ENCODE measurements around the gene B4GALT3.

Gene B4GALT3

DNA sequence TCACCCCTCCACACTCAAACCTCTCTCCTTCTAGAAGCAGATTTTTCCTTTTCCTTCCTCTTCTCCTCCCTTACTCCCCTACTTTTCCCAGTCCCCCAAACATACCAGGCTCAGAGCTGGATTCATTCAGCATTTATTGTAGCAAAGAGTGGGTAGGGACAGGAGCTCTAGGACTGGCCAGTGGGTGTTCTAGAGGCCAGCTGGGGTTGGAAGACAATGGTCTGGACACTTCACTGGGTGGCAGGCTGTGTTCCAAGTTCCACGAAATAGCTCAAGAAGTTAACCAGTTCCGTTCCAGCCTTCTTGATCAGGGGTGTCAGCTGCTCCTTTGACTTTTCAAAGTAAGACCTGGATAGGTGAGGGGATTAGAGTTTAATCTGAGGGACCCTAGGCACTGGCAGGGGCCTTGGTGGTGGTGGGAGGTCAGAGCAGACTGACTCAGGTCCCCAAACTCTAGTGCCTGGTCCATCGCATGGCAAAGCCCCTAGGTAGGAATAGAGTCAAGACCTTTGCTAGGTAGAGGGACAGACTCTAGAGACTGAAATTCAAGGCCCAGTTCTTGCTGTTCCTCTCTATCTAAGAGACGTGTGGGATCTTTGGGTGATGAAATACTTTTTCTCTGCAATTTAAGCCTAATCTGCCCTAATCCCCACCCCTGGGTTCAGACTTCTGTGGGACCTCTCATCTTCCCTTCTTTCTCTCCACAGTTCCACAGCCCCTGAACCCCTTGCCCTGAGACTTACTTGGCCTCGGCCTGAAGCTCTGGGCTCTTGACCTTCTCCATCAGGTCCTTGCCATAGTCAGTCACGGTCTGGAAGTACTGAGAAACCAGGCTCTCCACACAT is 45.1 kb upstream of the B4GALT3 start:
- no peak overlapping the region for H3K14ac ChIP-seq (ENCODE audit: low read length)
- no peaks in the 10 kb centered on the region for H3K79me1 ChIP-seq (ENCODE audit: low read depth, low read length)
- H3K18ac ChIP-seq (ENCODE audit: low read length) = no peak overlapping the region
- no peak overlapping the region for H2BK120ac ChIP-seq (ENCODE audit: low read depth, low read length)
- no peaks in the 10 kb centered on the region for H3K36me3 ChIP-seq (replicated peaks in 1 of 2; ENCODE audit: control insufficient read depth in 2 of 2, insufficient read depth in 2 of 2, low read length in 2 of 2)
- H2AFZ ChIP-seq (ENCODE audit: low read length) = no peak overlapping the region
- DNase-seq (ENCODE audit: low spot score) = no peak
- no peak overlapping the region for H2AK5ac ChIP-seq (ENCODE audit: low read depth, low read length)
- H3K23ac ChIP-seq (ENCODE audit: low read depth, low read length, poor library complexity) = no peak overlapping the region
- H3K27ac ChIP-seq (replicated peaks; ENCODE audit: low read length) = no peak overlapping the region
- H3K4me3 ChIP-seq (ENCODE audit: low read length in 2 of 2) = no peak overlapping the region
- H4K8ac ChIP-seq (ENCODE audit: low read depth, low read length) = no peak overlapping the region
- H3K4me1 ChIP-seq (ENCODE audit: control insufficient read depth in 2 of 2, insufficient read depth in 1 of 2, low read depth in 1 of 2, low read length in 2 of 2) = peaks cover 6 to 9% of the 10 kb centered on the region in 2 donors
- no peak overlapping the region for H4K91ac ChIP-seq (ENCODE audit: low read depth, low read length, poor library complexity)
- no peaks in the 10 kb centered on the region for H3K9me3 ChIP-seq (replicated peaks in 1 of 2; ENCODE audit: control insufficient read depth in 2 of 2, insufficient read depth in 1 of 2, low read depth in 1 of 2, low read length in 2 of 2)
- H3K27me3 ChIP-seq (ENCODE audit: control insufficient read depth in 3 of 3, insufficient read depth in 3 of 3, low read depth in 1 of 3, low read length in 3 of 3) = peaks cover 0 to 4% (median 0%) of the 10 kb centered on the region in 3 experiments
- no peak overlapping the region for H3K9ac ChIP-seq (ENCODE audit: low read depth, low read length, poor library complexity)
- whole genome bisulfite sequencing, 2 donors (ENCODE audit: extremely low coverage in 2 of 2, insufficient read length in 2 of 2, insufficient replicate concordance in 1 of 2) = no CpG with 5 or more reads among the region's 6 CpGs
- no peak overlapping the region for H2BK15ac ChIP-seq (ENCODE audit: low read length)
- no peak overlapping the region for H2BK12ac ChIP-seq (ENCODE audit: low read length)
- H3K4me2 ChIP-seq (ENCODE audit: insufficient read depth, low read length, poor library complexity, severe bottlenecking) = no peak overlapping the region
- no peak overlapping the region for H3K4ac ChIP-seq (ENCODE audit: low read length)
- H2BK5ac ChIP-seq (ENCODE audit: low read length) = no peak overlapping the region

DNA sequence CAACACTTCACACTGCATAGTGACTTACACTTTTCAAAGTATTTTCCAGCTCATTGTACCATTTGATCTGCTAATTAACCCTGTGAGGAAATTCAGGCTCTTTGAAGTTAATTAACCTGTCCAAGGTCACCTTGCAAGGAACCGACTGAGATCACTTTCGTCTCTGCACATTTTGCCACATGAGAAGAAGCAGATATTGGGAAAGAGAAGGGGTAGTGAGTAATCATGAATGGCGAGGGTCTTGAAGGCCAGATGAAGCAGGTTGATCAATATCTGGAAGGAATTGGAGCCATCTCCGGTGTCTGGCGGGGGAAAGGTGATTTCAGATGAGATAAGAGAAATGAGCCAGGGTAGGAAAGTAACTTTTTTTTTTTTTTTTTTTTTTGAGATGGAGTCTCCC is 42.7 kb upstream of the B4GALT3 start:
- no peak overlapping the region for H2BK15ac ChIP-seq (ENCODE audit: low read length)
- no peak overlapping the region for H2BK5ac ChIP-seq (ENCODE audit: low read length)
- H4K8ac ChIP-seq (ENCODE audit: low read depth, low read length) = no peak overlapping the region
- peaks cover 0 to 4% (median 0%) of the 10 kb centered on the region in 3 experiments for H3K27me3 ChIP-seq (ENCODE audit: control insufficient read depth in 3 of 3, insufficient read depth in 3 of 3, low read depth in 1 of 3, low read length in 3 of 3)
- DNase-seq (ENCODE audit: low spot score) = no peak
- no peak overlapping the region for H2BK120ac ChIP-seq (ENCODE audit: low read depth, low read length)
- H2AK5ac ChIP-seq (ENCODE audit: low read depth, low read length) = no peak overlapping the region
- H3K4ac ChIP-seq (ENCODE audit: low read length) = no peak overlapping the region
- no peak overlapping the region for H3K4me2 ChIP-seq (ENCODE audit: insufficient read depth, low read length, poor library complexity, severe bottlenecking)
- H3K14ac ChIP-seq (ENCODE audit: low read length) = no peak overlapping the region
- no peak overlapping the region for H3K18ac ChIP-seq (ENCODE audit: low read length)
- no peak overlapping the region for H3K9ac ChIP-seq (ENCODE audit: low read depth, low read length, poor library complexity)
- no CpG with 5 or more reads among the region's 5 CpGs for WGBS, 2 donors (ENCODE audit: extremely low coverage in 2 of 2, insufficient read length in 2 of 2, insufficient replicate concordance in 1 of 2)
- H4K91ac ChIP-seq (ENCODE audit: low read depth, low read length, poor library complexity) = no peak overlapping the region
- no peaks in the 10 kb centered on the region for H3K9me3 ChIP-seq (replicated peaks in 1 of 2; ENCODE audit: control insufficient read depth in 2 of 2, insufficient read depth in 1 of 2, low read depth in 1 of 2, low read length in 2 of 2)
- no peak overlapping the region for H2AFZ ChIP-seq (ENCODE audit: low read length)
- no peak overlapping the region for H3K23ac ChIP-seq (ENCODE audit: low read depth, low read length, poor library complexity)
- H3K4me1 ChIP-seq (ENCODE audit: control insufficient read depth in 2 of 2, insufficient read depth in 1 of 2, low read depth in 1 of 2, low read length in 2 of 2) = peaks cover 4 to 6% of the 10 kb centered on the region in 2 donors
- H2BK12ac ChIP-seq (ENCODE audit: low read length) = no peak overlapping the region
- no peak overlapping the region for H3K27ac ChIP-seq (replicated peaks; ENCODE audit: low read length)
- H3K36me3 ChIP-seq (replicated peaks in 1 of 2; ENCODE audit: control insufficient read depth in 2 of 2, insufficient read depth in 2 of 2, low read length in 2 of 2) = peaks cover 0 to 4% of the 10 kb centered on the region in 2 donors
- no peaks in the 10 kb centered on the region for H3K79me1 ChIP-seq (ENCODE audit: low read depth, low read length)
- no peak overlapping the region for H3K4me3 ChIP-seq (ENCODE audit: low read length in 2 of 2)

DNA sequence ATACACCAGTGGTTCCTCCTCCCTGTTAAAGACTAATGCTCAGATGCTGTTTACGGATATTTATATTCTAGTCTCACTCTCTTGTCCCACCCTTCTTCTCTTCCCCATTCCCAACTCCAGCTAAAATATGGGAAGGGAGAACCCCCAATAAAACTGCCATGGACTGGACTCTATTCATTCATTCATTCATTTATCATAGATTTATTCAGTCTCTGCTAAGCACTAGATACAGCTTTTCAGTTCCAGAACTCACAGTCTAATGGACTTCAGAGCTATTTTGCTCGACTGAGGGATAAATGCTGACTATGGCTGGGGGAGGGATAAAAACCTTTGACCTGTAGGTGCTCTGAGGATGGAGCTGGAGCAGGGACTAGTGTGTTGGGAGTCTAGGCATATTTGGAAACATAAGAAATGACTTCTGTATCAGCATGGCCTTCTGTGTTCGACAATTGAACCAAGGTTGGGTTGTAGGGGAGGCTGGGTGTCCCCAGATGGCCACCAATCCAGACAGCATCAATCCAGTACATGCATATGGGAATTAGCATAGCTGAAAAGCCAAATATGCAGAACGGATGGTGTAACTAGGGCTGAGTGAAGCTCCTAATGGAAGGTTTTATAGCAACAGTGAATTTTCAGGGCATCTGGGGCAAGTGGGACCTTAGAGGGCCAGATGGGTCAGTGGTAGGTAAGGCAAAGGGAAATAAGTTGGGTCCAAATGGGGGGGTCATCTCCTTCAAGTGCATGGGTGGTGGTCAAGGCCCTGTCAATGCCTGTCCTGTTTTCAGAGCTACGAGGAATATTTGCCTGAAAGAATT is 42.0 kb upstream of the B4GALT3 start:
- no CpG with 5 or more reads among the region's 5 CpGs for WGBS, 2 donors (ENCODE audit: extremely low coverage in 2 of 2, insufficient read length in 2 of 2, insufficient replicate concordance in 1 of 2)
- peaks cover 4 to 6% of the 10 kb centered on the region in 2 donors for H3K4me1 ChIP-seq (ENCODE audit: control insufficient read depth in 2 of 2, insufficient read depth in 1 of 2, low read depth in 1 of 2, low read length in 2 of 2)

More for the DNA sequence above, 42.0 kb upstream of the B4GALT3 start:
- H4K91ac ChIP-seq (ENCODE audit: low read depth, low read length, poor library complexity) = no peak overlapping the region
- no peak overlapping the region for H2AK5ac ChIP-seq (ENCODE audit: low read depth, low read length)
- H2BK12ac ChIP-seq (ENCODE audit: low read length) = no peak overlapping the region
- H2AFZ ChIP-seq (ENCODE audit: low read length) = no peak overlapping the region
- no peak overlapping the region for H3K4me3 ChIP-seq (ENCODE audit: low read length in 2 of 2)
- H3K27ac ChIP-seq (replicated peaks; ENCODE audit: low read length) = no peak overlapping the region
- H3K23ac ChIP-seq (ENCODE audit: low read depth, low read length, poor library complexity) = no peak overlapping the region
- H3K4ac ChIP-seq (ENCODE audit: low read length) = no peak overlapping the region
- no peaks in the 10 kb centered on the region for H3K79me1 ChIP-seq (ENCODE audit: low read depth, low read length)
- no peak overlapping the region for H2BK5ac ChIP-seq (ENCODE audit: low read length)
- H4K8ac ChIP-seq (ENCODE audit: low read depth, low read length) = no peak overlapping the region
- H3K9me3 ChIP-seq (replicated peaks in 1 of 2; ENCODE audit: control insufficient read depth in 2 of 2, insufficient read depth in 1 of 2, low read depth in 1 of 2, low read length in 2 of 2) = no peaks in the 10 kb centered on the region
- no peak overlapping the region for H2BK120ac ChIP-seq (ENCODE audit: low read depth, low read length)
- H3K4me2 ChIP-seq (ENCODE audit: insufficient read depth, low read length, poor library complexity, severe bottlenecking) = no peak overlapping the region
- H3K27me3 ChIP-seq (ENCODE audit: control insufficient read depth in 3 of 3, insufficient read depth in 3 of 3, low read depth in 1 of 3, low read length in 3 of 3) = peaks cover 0 to 4% (median 0%) of the 10 kb centered on the region in 3 experiments
- H2BK15ac ChIP-seq (ENCODE audit: low read length) = no peak overlapping the region
- no peak for DNase-seq (ENCODE audit: low spot score)
- H3K9ac ChIP-seq (ENCODE audit: low read depth, low read length, poor library complexity) = no peak overlapping the region
- H3K14ac ChIP-seq (ENCODE audit: low read length) = no peak overlapping the region
- no peak overlapping the region for H3K18ac ChIP-seq (ENCODE audit: low read length)
- H3K36me3 ChIP-seq (replicated peaks in 1 of 2; ENCODE audit: control insufficient read depth in 2 of 2, insufficient read depth in 2 of 2, low read length in 2 of 2) = peaks cover 2 to 10% of the 10 kb centered on the region in 2 donors

Measured in neuronal stem cell (in vitro differentiated cells).